Stimulated activated CD4-positive, alpha-beta T cell treated with anti-CD3 and anti-CD28 coated beads, Interleukin-2, amount 100 ng/mL, for 48 hours (primary cell): Measurements from ENCODE around the gene EVX2.

Experiments
- DNase-seq, 2 donors: peaks; one replicate each; pipeline ENCODE4 v3.0.0-alpha.2; 2020

Gene EVX2

DNA sequence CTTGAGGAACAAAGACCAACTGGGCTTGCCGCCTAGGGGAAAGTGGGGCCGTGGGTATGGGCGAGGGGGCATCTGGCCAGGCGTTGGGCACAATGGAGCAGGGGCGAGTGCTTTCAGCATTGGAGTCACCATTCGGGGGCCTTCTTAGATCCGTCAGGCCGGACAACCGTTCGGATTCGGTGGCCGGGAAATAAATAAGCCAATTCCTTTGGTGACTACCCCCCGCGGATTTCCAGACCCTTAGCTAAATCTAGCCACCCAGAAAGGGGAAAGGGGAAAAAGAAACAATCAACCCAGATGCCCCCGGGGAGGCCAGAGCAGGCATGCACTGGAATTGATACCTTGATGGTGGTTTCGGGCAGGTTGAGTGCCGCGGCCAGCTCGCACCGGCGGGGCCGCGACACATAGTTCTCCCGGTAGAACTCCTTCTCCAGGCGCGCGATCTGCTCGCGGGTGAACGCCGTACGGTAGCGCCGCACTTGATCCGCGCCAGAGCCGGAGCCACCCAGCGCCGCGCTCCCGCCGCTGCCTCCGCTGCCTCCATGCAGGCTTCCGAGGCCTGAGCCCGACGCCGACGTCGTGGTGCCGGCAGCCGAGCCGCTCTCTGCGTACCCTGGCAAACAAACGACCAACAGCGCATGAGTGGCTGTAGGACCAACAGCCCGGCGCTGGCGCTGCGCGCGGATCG is 1.8 kb downstream of the EVX2 start:
- no peak for DNase-seq

GRCh38 chr2:176081376-176081836 is 2.4 kb downstream of the EVX2 start:
- no peak for DNase-seq

- no peak for DNase-seq
These were observed 3.0 kb downstream of the EVX2 start for GRCh38 chr2:176080540-176081375.

GRCh38 chr2:176079831-176080539 is 3.8 kb downstream of the EVX2 start:
- DNase-seq: no peak

DNA sequence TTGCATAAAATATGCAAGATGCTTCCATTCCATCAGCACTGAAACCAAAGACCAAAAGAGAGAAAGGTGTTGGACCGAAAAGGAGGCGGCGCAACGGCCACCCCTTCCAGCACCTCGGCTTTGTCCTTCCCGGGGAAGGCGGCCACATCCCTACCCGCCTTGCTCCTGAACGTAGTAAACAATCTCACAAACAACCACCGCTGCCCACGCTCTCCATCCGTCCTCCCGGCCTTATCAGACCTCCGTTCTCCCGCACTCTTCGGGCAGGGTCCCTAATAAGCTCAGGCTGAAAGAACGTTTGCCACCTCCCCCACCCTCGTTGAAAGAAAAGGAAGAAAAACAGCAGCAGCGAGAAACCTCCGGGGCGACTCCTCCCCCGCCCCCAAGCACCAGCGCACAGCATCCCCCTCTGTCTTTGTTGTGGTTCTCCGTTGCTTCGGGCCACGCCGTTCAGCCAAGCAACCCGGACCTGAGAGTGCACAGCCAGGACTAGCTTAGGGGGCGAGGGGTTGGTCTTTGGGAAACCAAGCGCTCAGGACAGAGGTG is 4.4 kb downstream of the EVX2 start:
- no peak for DNase-seq

GRCh38 chr2:176078541-176079284 is 5.0 kb downstream of the EVX2 start:
- DNase-seq: no peak

DNA sequence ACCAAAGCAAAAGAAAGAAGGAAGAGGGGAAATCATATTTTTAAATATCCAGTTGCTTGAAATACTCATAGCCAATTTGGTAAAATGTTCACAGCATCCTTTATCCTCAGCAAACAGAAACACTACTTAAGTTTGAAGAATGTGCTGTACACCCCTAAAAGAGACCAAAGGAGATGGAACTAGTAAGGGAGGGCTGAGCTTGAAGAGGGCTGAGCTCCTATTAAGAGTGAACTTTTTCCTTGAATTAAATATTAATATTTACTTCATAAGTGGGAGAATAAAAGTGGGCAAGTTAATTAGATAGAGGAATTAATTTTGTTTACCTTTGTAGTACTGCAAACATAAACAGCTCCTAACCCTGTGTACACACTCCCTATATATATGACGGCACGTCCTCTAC is 7.0 kb downstream of the EVX2 start:
- DNase-seq: no peak

GRCh38 chr2:176076063-176076462 is 7.7 kb downstream of the EVX2 start:
- DNase-seq: no peak

- no peak for DNase-seq
These were observed 8.3 kb downstream of the EVX2 start for GRCh38 chr2:176075481-176075880.

DNA sequence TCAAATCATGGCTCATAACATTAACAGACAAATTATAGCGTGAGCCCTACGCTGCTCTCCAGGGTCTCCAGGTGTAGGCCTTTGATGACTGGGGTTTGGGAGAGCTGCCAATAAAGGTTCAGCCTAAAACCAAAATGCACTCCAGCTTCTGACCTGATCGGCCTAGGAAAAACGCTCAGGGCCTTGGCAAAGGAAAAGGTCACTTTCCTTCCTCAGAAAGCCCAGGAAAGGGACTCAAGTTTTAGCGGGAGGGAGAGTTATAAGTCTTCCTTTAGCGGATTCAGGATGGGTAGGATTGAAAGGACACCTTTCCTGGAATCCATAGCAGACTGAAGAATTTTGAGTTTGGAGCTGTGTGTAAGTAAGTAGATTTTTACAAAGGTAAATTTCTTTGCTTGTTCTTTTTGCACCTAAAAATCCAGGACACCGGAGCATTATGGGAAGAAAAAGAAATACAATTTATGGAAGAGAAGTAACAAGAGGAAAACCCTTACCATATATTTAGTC is 8.8 kb downstream of the EVX2 start:
- DNase-seq: no peak

- DNase-seq: no peak
These were observed 10.5 kb downstream of the EVX2 start for GRCh38 chr2:176072951-176073904.

GRCh38 chr2:176072292-176072669 is 11.5 kb downstream of the EVX2 start:
- no peak for DNase-seq

DNA sequence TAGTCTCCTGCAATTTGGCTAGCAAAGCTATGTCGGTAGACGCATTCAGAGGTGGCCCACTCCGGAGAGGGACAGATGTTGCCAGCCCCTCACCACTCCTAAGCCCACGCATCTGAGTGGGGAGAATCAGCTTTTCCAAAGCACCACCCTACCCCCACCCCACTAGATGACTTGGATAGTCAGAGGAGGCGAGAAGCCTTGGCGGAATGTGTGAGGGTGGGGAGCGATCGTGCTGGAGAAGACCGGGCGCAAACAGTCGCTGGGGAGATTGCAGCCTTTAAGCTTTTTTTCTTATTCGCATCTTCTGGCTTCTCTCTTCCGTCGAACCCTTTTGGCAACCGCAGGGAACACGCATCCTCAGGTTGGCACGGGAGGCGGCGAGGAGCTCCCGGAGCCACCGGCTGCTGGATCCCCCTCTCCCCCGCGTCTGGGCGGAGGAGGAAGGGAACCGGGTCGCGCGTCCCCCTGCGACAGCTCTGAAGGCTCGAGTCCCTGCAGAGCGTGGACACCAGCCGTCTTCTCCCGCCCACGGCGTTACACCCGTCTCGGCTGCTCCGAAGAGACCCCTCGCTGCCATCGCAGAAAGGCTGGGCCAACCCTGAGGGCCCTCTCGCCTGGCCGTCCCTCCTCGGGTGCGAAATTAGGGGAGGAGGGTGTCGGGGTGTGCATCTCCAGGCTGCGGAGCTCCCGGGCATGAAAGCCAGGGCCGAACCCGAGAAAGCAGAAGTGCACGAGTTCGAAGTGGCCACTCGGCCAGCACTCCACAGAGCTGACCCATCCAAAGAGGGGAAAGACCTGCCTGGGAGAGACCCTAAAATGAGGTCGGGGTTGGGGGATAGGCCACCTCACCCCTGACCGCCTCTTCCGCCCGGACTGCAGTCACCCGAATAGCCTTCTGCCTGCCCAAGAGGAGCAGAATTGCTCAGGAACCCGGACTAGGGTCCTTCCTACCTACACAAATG is 12.2 kb downstream of the EVX2 start:
- no peak for DNase-seq

DNA sequence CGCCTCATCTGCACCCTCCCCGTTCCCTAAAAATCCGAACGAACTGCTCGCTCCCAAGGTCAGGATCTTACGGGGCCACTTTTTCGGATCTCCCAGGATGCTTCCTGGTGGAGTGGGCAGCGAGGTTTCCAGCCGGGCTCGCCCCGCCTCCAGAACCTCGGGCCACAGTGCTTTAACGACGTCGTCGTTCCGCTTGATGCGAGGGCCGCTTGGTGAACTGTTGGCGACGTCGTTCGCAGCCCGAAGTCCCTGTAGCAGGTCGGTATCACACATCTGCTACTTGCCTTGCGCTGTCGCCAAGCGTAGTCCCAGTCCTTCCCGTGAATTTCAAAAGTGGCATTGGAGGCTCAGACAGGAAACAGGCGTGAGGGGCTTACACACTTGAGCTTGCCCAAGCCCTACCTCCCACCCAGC is 15.3 kb downstream of the EVX2 start:
- DNase-seq: no peak

DNA sequence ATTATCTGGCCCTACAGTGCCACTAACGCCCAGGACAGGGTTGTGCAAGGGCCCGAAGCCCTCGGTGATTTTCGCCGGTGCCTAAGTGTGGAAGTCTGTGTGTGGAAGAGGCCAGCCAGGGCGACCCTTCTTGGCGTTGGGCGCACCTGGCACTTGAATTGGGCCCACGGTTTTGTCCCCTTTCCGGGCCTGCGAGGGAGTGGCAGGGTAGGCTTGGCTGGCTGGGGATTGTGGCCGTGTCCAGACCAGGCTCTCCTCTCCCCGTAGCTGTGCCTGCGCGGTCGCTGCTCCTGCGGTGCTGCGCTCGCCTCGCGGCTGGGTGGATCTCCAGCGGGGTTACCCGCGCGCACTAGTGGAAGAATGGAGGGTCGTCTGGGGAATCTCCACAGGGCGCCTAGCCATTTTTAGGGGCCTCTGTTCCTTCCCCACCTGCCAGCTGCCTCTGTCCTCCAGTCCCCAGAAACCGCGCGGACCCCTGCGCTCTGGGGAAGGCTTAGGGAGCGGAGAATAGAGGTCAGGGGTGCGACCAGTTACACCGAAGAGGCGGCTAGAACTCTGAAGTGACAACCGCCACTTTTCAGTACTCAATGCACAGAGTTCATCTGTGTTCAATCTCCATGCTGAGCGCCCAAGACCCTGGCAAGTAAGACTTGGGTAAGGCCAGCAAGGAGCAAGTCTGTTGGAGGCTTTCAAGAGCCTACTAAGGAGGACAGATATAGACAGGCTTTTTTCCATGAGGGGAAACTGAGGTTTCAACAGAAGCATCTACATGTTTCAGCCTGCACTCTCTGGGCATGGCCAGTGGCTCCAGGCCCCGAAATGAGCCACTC is 16.0 kb downstream of the EVX2 start:
- no peak for DNase-seq

- DNase-seq: no peak
These were observed 16.8 kb downstream of the EVX2 start for GRCh38 chr2:176066645-176067588.

- DNase-seq: no peak
These were observed 19.8 kb downstream of the EVX2 start for GRCh38 chr2:176063958-176064357.

DNA sequence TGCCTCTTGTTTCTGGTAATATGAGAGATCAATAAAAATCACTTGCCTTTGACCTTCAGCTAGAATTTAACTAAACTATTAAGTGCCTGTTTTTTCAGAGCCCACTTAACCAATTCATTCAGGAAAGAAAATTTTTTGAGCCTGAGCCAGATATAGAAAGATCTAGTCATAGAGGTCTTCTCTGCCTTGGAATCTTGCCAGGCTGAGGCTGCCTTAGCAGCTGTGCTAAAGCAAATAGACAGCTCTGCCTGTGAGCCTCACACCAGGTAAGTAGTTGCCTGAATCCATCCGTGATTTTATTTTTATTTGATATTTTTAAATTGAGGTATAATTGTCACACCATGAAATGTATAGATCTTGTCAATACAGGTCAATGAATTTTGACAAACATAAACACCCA is 27.4 kb downstream of the EVX2 start:
- DNase-seq: no peak
